Adipose tissue (tissue), 3 donors: Measurements from ENCODE around the gene TMEM106A. TPM values are rescaled to one million over a fixed set of nuclear protein-coding genes. Genes with fewer than 3 reads are reported as not detected.
"Not testable (repeated sequence)": the region's sequence is repeated elsewhere in the genome, so short reads cannot be mapped to it uniquely, and the experiment has no call there.

ENCODE experiments used
- H3K27ac ChIP-seq: one replicate; pipeline ENCODE4 v1.5.1; 2013; ENCODE audit warnings: low read depth, low read length
- WGBS, 3 donors: extraction: QIAGEN DNeasy Blood & Tissue Kit; methylation state at CpG; one replicate each; pipeline ENCODE4 v1.1.7; 2013; 5-methylcytosine and 5-hydroxymethylcytosine counted together
- polyA plus RNA-seq, 3 donors: library from polyadenylated mRNA; stranded (reverse); fragments of 200-250 nt; gene quantifications; one replicate each; pipeline ENCODE4 v1.2.3, GENCODE V29; 2013
- donor health status: healthy with polysubstance abuse.
- donor health status: Bipolar disorder and iron deficiency.
- donor health status: healthy.

The TMEM106A gene
- polyA plus RNA-seq, 3 donors, result 1.4 to 4.5 (median 3.6) TPM

DNA sequence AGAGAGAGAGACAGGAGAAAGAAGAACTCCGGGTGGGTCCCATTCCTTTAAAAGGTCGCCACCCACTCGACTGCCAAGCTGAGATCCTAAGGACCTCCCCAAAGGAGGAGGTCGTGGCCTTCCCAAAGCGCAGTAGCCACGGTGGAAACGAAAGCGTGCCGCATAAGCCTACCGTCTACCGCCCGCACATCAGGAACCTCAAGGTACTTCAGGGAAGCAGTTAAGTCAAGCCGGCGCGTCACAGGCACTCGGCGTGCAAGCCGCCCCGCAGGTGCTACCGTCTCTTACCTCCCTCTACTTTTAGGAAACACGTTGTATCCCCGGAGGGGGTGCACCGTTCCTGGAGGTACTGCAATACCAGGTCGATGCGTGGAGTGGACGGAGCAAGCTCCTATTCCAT, 27.9 kb downstream of the TMEM106A start:
- not testable (repeated sequence) for H3K27ac ChIP-seq
- WGBS, 3 donors, result 0% methylated on average over 1 of the region's 26 CpGs; no CpG with 5 or more reads in 2 of the 3 donors

DNA sequence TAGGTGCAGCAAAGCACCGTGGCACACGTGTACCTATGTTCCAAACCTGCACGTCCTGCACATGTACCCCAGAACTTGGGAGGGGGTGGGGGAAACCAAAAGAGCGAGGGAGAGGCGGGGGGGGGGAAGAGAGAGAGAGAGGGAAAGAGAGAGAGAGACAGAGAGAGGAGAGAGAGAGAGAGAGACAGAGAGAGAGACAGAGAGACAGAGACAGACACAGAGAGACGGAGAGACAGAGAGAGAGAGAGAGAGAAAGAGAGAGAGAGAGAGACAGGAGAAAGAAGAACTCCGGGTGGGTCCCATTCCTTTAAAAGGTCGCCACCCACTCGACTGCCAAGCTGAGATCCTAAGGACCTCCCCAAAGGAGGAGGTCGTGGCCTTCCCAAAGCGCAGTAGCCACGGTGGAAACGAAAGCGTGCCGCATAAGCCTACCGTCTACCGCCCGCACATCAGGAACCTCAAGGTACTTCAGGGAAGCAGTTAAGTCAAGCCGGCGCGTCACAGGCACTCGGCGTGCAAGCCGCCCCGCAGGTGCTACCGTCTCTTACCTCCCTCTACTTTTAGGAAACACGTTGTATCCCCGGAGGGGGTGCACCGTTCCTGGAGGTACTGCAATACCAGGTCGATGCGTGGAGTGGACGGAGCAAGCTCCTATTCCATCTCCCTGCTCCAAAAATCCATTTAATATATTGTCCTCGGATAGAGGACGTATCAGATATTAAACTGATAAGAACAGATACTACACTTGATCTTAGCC, 29.1 kb downstream of the TMEM106A start:
- not testable (repeated sequence) for H3K27ac ChIP-seq
- WGBS, 3 donors, result 10% methylated on average over 3 of the region's 34 CpGs; no CpG with 5 or more reads in 2 of the 3 donors

DNA sequence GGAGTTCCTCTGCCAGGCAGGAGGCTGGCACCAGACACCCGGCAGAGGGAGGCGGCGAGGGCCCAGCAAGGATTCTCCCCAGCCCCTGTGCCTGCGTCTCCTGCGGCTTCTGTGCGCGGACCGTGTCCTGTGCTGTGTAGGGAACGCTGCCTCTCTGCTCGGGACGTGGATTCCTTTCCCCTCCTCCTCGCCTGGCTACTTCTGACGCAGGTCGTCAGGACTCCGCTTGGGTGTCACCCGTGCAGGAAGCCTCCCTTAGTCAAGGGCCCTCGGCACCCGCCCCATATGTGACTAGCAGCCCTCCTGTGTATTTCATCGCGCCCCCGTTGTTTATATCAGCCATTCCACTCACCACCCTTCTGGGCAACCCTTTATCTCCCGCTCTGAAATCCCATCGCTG, 34.8 kb downstream of the TMEM106A start:
- not testable (repeated sequence) for H3K27ac ChIP-seq
- WGBS, 3 donors, result 10 to 26% (median 11%) methylated on average over 10 to 11 of the region's 23 CpGs

Other genes starting within 250 kb of the TMEM106A start
- 10 to 100 TPM; 32.9 to 39.9 (median 37.6) TPM for gene AARSD1, start 247.4 kb upstream of the TMEM106A start, polyA plus RNA-seq
- gene PTGES3L, start 231.8 kb upstream of the TMEM106A start, polyA plus RNA-seq, result 1 to 10 TPM in 1 of 3 donors, under 1 TPM in 2; 0.19 to 3.9 (median 0.40) TPM
- 1 to 10 TPM; 4.3 to 5.6 (median 4.6) TPM for gene RUNDC1, start 231.3 kb upstream of the TMEM106A start, polyA plus RNA-seq
- 1,000 to 10,000 TPM; 1,783 to 4,377 (median 3,127) TPM for gene RPL27, start 213.5 kb upstream of the TMEM106A start, polyA plus RNA-seq
- 10 to 100 TPM; 11.4 to 56.8 (median 34.1) TPM for gene IFI35, start 205.1 kb upstream of the TMEM106A start, polyA plus RNA-seq
- gene VAT1, start 189.5 kb upstream of the TMEM106A start, polyA plus RNA-seq, result 100 to 1,000 TPM in 2 of 3 donors, 10 to 100 TPM in 1; 50.8 to 200 (median 118) TPM
- gene RND2, start 186.6 kb upstream of the TMEM106A start, polyA plus RNA-seq, result 1 to 10 TPM in 1 of 3 donors, under 1 TPM in 2; 0.22 to 1.8 (median 0.28) TPM
- gene BRCA1, start 86.5 kb upstream of the TMEM106A start, polyA plus RNA-seq, result 1 to 10 TPM; 1.0 to 3.6 (median 1.2) TPM
- gene NBR1, start 40.7 kb upstream of the TMEM106A start, polyA plus RNA-seq, result 10 to 100 TPM; 20.9 to 48.0 (median 30.2) TPM
- 1 to 10 TPM in 1 of 3 donors, under 1 TPM in 1, not detected in 1; 0.10 to 2.5 TPM for gene CCDC200, start 16.7 kb downstream of the TMEM106A start, polyA plus RNA-seq
- not detected for gene RNU2-1, start 22.1 kb downstream of the TMEM106A start, polyA plus RNA-seq
- gene ARL4D, start 187.1 kb downstream of the TMEM106A start, polyA plus RNA-seq, result 10 to 100 TPM in 2 of 3 donors, 1 to 10 TPM in 1; 7.2 to 58.1 (median 15.1) TPM